ENCODE measurements around the gene ARID1B. TPM values are rescaled to one million over a fixed set of nuclear protein-coding genes. Genes with fewer than 3 reads are reported as not detected.
A peak's percentile ranks its signal among the peaks of the same experiment; 100 is the strongest.

ARID1B gene
- total and polyA plus RNA-seq, 2 of the 13 experiments (the other 11 are each of a cell fraction or from before 2014, with no cell fraction given), result 20.1 to 32.6 TPM

GRCh38 chr6:157177731-157178336 is 400.7 kb downstream of the ARID1B start (continued):
- TF ChIP-seq ZNF512B (CRISPR knock-in tag; IDR thresholded peaks at IDR 0.05; ENCODE audit: borderline replicate concordance) (no peak), ZNF331 (CRISPR knock-in tag; IDR thresholded peaks at IDR 0.05) (peak; percentile 44; the same call in 1 of the 2 replicates), KLF13 (CRISPR knock-in tag; IDR thresholded peaks at IDR 0.05) (no peak), ZNF512 (CRISPR knock-in tag; IDR thresholded peaks at IDR 0.05) (no peak), ZNF777 (CRISPR knock-in tag; IDR thresholded peaks at IDR 0.05) (no peak), ZSCAN25 (CRISPR knock-in tag; IDR thresholded peaks at IDR 0.05) (no peak), ZNF644 (CRISPR knock-in tag; IDR thresholded peaks at IDR 0.05; ENCODE audit: low read depth) (peak; percentile 35; the same call in 1 of the 2 replicates), JUNB (CRISPR knock-in tag; IDR thresholded peaks at IDR 0.05; ENCODE audit: borderline replicate concordance) (no peak), ZNF75D (CRISPR knock-in tag; IDR thresholded peaks at IDR 0.05; ENCODE audit: borderline replicate concordance) (no peak), KMT2B (CRISPR knock-in tag; IDR thresholded peaks at IDR 0.05) (no peak), ZNF609 (CRISPR knock-in tag; IDR thresholded peaks at IDR 0.05; ENCODE audit: borderline replicate concordance) (no peak; the same call in 1 of the 2 replicates)
